ENCODE measurements around the gene MPIG6B.

The MPIG6B gene

GRCh38 chr6:31702819-31703716 is 20.1 kb upstream of the MPIG6B start, which contains the start of gene ABHD16A:
Gene ABHD16A, minus strand, starts transcription at chr6:31703324. Its CDS starts 43 bp downstream, at chr6:31703281.
- Histone ChIP-seq H4K20me1 (ENCODE audit: insufficient read depth, low read length) (no peaks in the 10 kb centered on the region), H3K4me2 (ENCODE audit: low read length) (peak within 1 kb of the TSS; percentile 91), H3K27ac (ENCODE audit: low read depth, low read length, poor library complexity, severe bottlenecking) (peak within 1 kb of the TSS; percentile 54), H3K4me3 (ENCODE audit: low read depth, low read length, poor library complexity, severe bottlenecking) (peak within 1 kb of the TSS; percentile 85), H2AFZ (ENCODE audit: low read length) (peak within 1 kb of the TSS; percentile 30; the same call in 1 of the 2 replicates), H3K27me3 (ENCODE audit: insufficient read depth, low read length) (no peaks in the 10 kb centered on the region), H3K9ac (ENCODE audit: low read length) (peak within 1 kb of the TSS; percentile 89), H3K9me3 (ENCODE audit: low read length) (no peaks in the 10 kb centered on the region), H3K36me3 (ENCODE audit: insufficient read depth, low read length) (peaks cover 6% of the 10 kb centered on the region; the same call in 1 of the 2 replicates), H3K9me2 (ENCODE audit: low read depth, low read length) (no peaks in the 10 kb centered on the region), H3K79me2 (ENCODE audit: insufficient read depth, low read length) (0 out of 2 replicates have a peak, but pooled peaks cover 5% of the 10 kb centered on the region), H3K4me1 (ENCODE audit: insufficient read depth, low read length, severe bottlenecking) (peaks cover 23% of the 10 kb centered on the region), H3F3A (ENCODE audit: insufficient read depth, low read length) (no peaks in the 10 kb centered on the region)
- no peak for TF ChIP-seq CTCF (IDR thresholded peaks at IDR 0.05; ENCODE audit: low read length)
- no peak for TF ChIP-seq EZH2 (IDR thresholded peaks at IDR 0.05; ENCODE audit: borderline replicate concordance, low read length)

GRCh38 chr6:31705931-31706330 is 17.2 kb upstream of the MPIG6B start:
- no peaks in the 10 kb centered on the region for H4K20me1 ChIP-seq (ENCODE audit: insufficient read depth, low read length)
- H3K36me3 ChIP-seq (ENCODE audit: insufficient read depth, low read length): no peaks in the 10 kb centered on the region
- H3K4me3 ChIP-seq (ENCODE audit: low read depth, low read length, poor library complexity, severe bottlenecking): no peak overlapping the region
- H3F3A ChIP-seq (ENCODE audit: insufficient read depth, low read length): no peaks in the 10 kb centered on the region
- H3K4me2 ChIP-seq (ENCODE audit: low read length): no peak overlapping the region
- H3K79me2 ChIP-seq (ENCODE audit: insufficient read depth, low read length): 0 out of 2 replicates have a peak, but pooled peaks cover 5% of the 10 kb centered on the region
- H3K9me2 ChIP-seq (ENCODE audit: low read depth, low read length): no peaks in the 10 kb centered on the region
- no peak overlapping the region for H2AFZ ChIP-seq (ENCODE audit: low read length)
- no peak overlapping the region for H3K9ac ChIP-seq (ENCODE audit: low read length)
- 0 out of 2 replicates have a peak, but pooled peaks cover 4% of the 10 kb centered on the region for H3K27me3 ChIP-seq (ENCODE audit: insufficient read depth, low read length)
- TF ChIP-seq CTCF (IDR thresholded peaks at IDR 0.05; ENCODE audit: low read length) (no peak), EZH2 (IDR thresholded peaks at IDR 0.05; ENCODE audit: borderline replicate concordance, low read length) (no peak)
- no peak overlapping the region for H3K27ac ChIP-seq (ENCODE audit: low read depth, low read length, poor library complexity, severe bottlenecking)
- peaks cover 21% of the 10 kb centered on the region for H3K4me1 ChIP-seq (ENCODE audit: insufficient read depth, low read length, severe bottlenecking)
- H3K9me3 ChIP-seq (ENCODE audit: low read length): no peaks in the 10 kb centered on the region

GRCh38 chr6:31706599-31706998 is 16.6 kb upstream of the MPIG6B start, which contains the start of gene LY6G6F:
Gene LY6G6F, plus strand, starts transcription at chr6:31706866. Its CDS starts 41 bp downstream, at chr6:31706907.
- Histone ChIP-seq H3K9me2 (ENCODE audit: low read depth, low read length) (no peaks in the 10 kb centered on the region), H3K27ac (ENCODE audit: low read depth, low read length, poor library complexity, severe bottlenecking) (no peak within 1 kb of the TSS), H3K79me2 (ENCODE audit: insufficient read depth, low read length) (0 out of 2 replicates have a peak, but pooled peaks cover 5% of the 10 kb centered on the region), H3K4me3 (ENCODE audit: low read depth, low read length, poor library complexity, severe bottlenecking) (no peak within 1 kb of the TSS), H2AFZ (ENCODE audit: low read length) (no peak within 1 kb of the TSS), H3K9me3 (ENCODE audit: low read length) (no peaks in the 10 kb centered on the region), H4K20me1 (ENCODE audit: insufficient read depth, low read length) (no peaks in the 10 kb centered on the region), H3K36me3 (ENCODE audit: insufficient read depth, low read length) (no peaks in the 10 kb centered on the region), H3K27me3 (ENCODE audit: insufficient read depth, low read length) (0 out of 2 replicates have a peak, but pooled peaks cover 4% of the 10 kb centered on the region), H3K9ac (ENCODE audit: low read length) (no peak within 1 kb of the TSS), H3K4me2 (ENCODE audit: low read length) (no peak within 1 kb of the TSS), H3K4me1 (ENCODE audit: insufficient read depth, low read length, severe bottlenecking) (peaks cover 15% of the 10 kb centered on the region), H3F3A (ENCODE audit: insufficient read depth, low read length) (no peaks in the 10 kb centered on the region)
- TF ChIP-seq EZH2 (IDR thresholded peaks at IDR 0.05; ENCODE audit: borderline replicate concordance, low read length) (no peak), CTCF (IDR thresholded peaks at IDR 0.05; ENCODE audit: low read length) (no peak)
